Calu3 (cell line): ENCODE results near the gene TIMM29. TPM values are rescaled to one million over a fixed set of nuclear protein-coding genes. Genes with fewer than 3 reads are reported as not detected.

Experiments used
- BruUV-seq: library from RNA; stranded (reverse); fragments of 400-500 nt; replicated peaks from 2 replicates; lab custom pipeline; 2021; lab: Mats Ljungman, UMichigan
- CTCF ChIA-PET: fragments of 300-600 bp; sonication (Branson Sonifier 250); formaldehyde crosslinking; loops from one replicate; lab custom pipeline; 2022; ENCODE audit warnings: antibody characterized with exemption; lab: Charles Lee
- DNase-seq: peaks from one replicate; pipeline ENCODE4 v3.0.0; 2022
- H3K27ac Mint-ChIP-seq: one replicate; pipeline ENCODE4 v1.8.0; 2022; ENCODE audit warnings: mixed read lengths; ENCODE audit not compliant: unreplicated experiment
- H3K27me3 Mint-ChIP-seq: one replicate; pipeline ENCODE4 v1.8.0; 2022; ENCODE audit warnings: mixed read lengths; ENCODE audit not compliant: unreplicated experiment
- H3K36me3 Mint-ChIP-seq: one replicate; pipeline ENCODE4 v1.8.0; 2022; ENCODE audit warnings: mild to moderate bottlenecking, moderate library complexity, mixed read lengths; ENCODE audit not compliant: insufficient read depth, unreplicated experiment
- H3K4me1 Mint-ChIP-seq: one replicate; pipeline ENCODE4 v1.8.0; 2022; ENCODE audit warnings: mild to moderate bottlenecking, low read depth, mixed read lengths; ENCODE audit not compliant: unreplicated experiment
- H3K4me3 Mint-ChIP-seq: one replicate; pipeline ENCODE4 v1.8.0; 2022; ENCODE audit warnings: mild to moderate bottlenecking, low read depth, moderate library complexity, mixed read lengths; ENCODE audit not compliant: unreplicated experiment
- H3K9me3 Mint-ChIP-seq: one replicate; pipeline ENCODE4 v1.8.0; 2022; ENCODE audit warnings: low read depth, mixed read lengths; ENCODE audit not compliant: unreplicated experiment
- CTCF ChIP-seq: fragments of 200-600 bp; IDR thresholded peaks from one replicate; pipeline ENCODE4 v1.8.0; 2022; ENCODE audit warnings: antibody characterized with exemption; ENCODE audit not compliant: unreplicated experiment
- intact Hi-C: fragments of 100-400 bp; cut with micrococcal nuclease; formaldehyde crosslinking; loops from one replicate; pipeline ENCODE4 v1.10.0; 2022; ENCODE audit not compliant: unreplicated experiment
- total RNA-seq: library from RNA; stranded (reverse); gene quantifications from 2 replicates; pipeline ENCODE4 v1.2.3, GENCODE V29; 2022

Gene TIMM29
- total RNA-seq, 1 experiment from 2014 or later, result 15.3 TPM

- Mint-ChIP-seq H3K4me1 (peaks cover 6% of the 10 kb centered on the region), H3K36me3 (no peaks in the 10 kb centered on the region), H3K27me3 (no peaks in the 10 kb centered on the region), H3K9me3 (no peaks in the 10 kb centered on the region), H3K4me3 (no peak overlapping the region), H3K27ac (no peak overlapping the region)
- no peak for DNase-seq
- intact Hi-C loops, result no loop called here
- TF ChIP-seq CTCF, result no peak
- no TSS peak for BruUV-seq
- CTCF ChIA-PET, result no interaction called here
These were observed 37.1 kb upstream of the TIMM29 start for GRCh38 chr19:10891405-10892086.

- Mint-ChIP-seq H3K27ac (no peak overlapping the region), H3K27me3 (no peaks in the 10 kb centered on the region)
These were observed 36.4 kb upstream of the TIMM29 start for GRCh38 chr19:10892256-10892655.

GRCh38 chr19:10894911-10895213 lies 33.7 kb upstream of the TIMM29 start:
- Mint-ChIP-seq H3K9me3 (no peaks in the 10 kb centered on the region), H3K27ac (no peak overlapping the region), H3K4me3 (no peak overlapping the region), H3K36me3 (peaks cover 5% of the 10 kb centered on the region), H3K27me3 (no peaks in the 10 kb centered on the region), H3K4me1 (peaks cover 25% of the 10 kb centered on the region)
- TF ChIP-seq CTCF, result no peak
- CTCF ChIA-PET, result no interaction called here
- BruUV-seq, result no TSS peak
- DNase-seq, result no peak
- intact Hi-C loops, result no loop called here

More at GRCh38 chr19:10892256-10892655, 36.4 kb upstream of the TIMM29 start:
- CTCF ChIA-PET, result no interaction called here
- TF ChIP-seq CTCF, result no peak
- H3K9me3 Mint-ChIP-seq, result no peaks in the 10 kb centered on the region
- intact Hi-C loops, result no loop called here
- no peaks in the 10 kb centered on the region for H3K36me3 Mint-ChIP-seq
- DNase-seq, result no peak
- no TSS peak for BruUV-seq
- H3K4me3 Mint-ChIP-seq, result no peak overlapping the region
- peaks cover 13% of the 10 kb centered on the region for H3K4me1 Mint-ChIP-seq

- Mint-ChIP-seq H3K27ac (no peak overlapping the region), H3K4me1 (peaks cover 25% of the 10 kb centered on the region), H3K9me3 (no peaks in the 10 kb centered on the region), H3K36me3 (peaks cover 5% of the 10 kb centered on the region), H3K4me3 (no peak overlapping the region), H3K27me3 (no peaks in the 10 kb centered on the region)
- no TSS peak for BruUV-seq
- CTCF ChIA-PET, result no interaction called here
- intact Hi-C loops, result no loop called here
- no peak for TF ChIP-seq CTCF
- DNase-seq, result no peak
These were observed 33.2 kb upstream of the TIMM29 start for GRCh38 chr19:10895363-10895762.
